ENCODE measurements around the gene HEXIM2. TPM values are rescaled to one million over a fixed set of nuclear protein-coding genes. Genes with fewer than 3 reads are reported as not detected.

Gene HEXIM2
- total RNA-seq, 1 experiment from 2014 or later, result 4.5 TPM

GRCh38 chr17:45143767-45144198 is 17.9 kb upstream of the HEXIM2 start:
- in situ Hi-C loops (cut with HindIII; ENCODE audit: low pct_unique_long_range_greater_than_20kb, low sequenced_read_pairs), result no loop called here
- no peak overlapping the region for H3K4me3 ChIP-seq (ENCODE audit: low read depth in 2 of 2, low read length in 2 of 2)

GRCh38 chr17:45144199-45145034 is 17.3 kb upstream of the HEXIM2 start:
- Histone ChIP-seq H3K4me1 (ENCODE audit: control insufficient read depth, insufficient read depth, low read length) (peaks cover 10% of the 10 kb centered on the region), H3K27ac (ENCODE audit: low read length) (no peak overlapping the region), H3K27me3 (ENCODE audit: control insufficient read depth, insufficient read depth, low read length) (no peaks in the 10 kb centered on the region), H3K9me3 (ENCODE audit: control insufficient read depth, insufficient read depth, low read depth, low read length) (no peaks in the 10 kb centered on the region), H3K4me3 (ENCODE audit: low read depth in 2 of 2, low read length in 2 of 2) (no peak overlapping the region), H3K36me3 (ENCODE audit: control insufficient read depth, insufficient read depth, low read length) (no peaks in the 10 kb centered on the region; the same call in 1 of the 2 replicates)
- POLR2A ChIA-PET, result interaction anchor here (0.5 kb wide), 1 partner anchor 81 kb away, joined by 10 read pairs; no protein-coding TSS in a partner anchor
- in situ Hi-C loops (cut with HindIII; ENCODE audit: low pct_unique_long_range_greater_than_20kb, low sequenced_read_pairs), result no loop called here
- intact Hi-C loops (cut with micrococcal nuclease; ENCODE audit: unreplicated experiment), result no loop called here
- BruUV-seq (replicated peaks), result no TSS peak
- DNase-seq (ENCODE audit: low read depth, low spot score) (no peak), ATAC-seq (no peak)
- CTCF ChIA-PET, result interaction anchor here (1.9 kb wide), 1 partner anchor 9 kb away, joined by 8 read pairs; the partner anchor contains the start of gene ACBD4
- TF ChIP-seq TCF7L2 (IDR thresholded peaks at IDR 0.05; ENCODE audit: low read depth, low read length) (no peak), CTCF (IDR thresholded peaks at IDR 0.05) (no peak), REST (IDR thresholded peaks at IDR 0.05; ENCODE audit: insufficient read depth in 1 of 2, low read depth in 2 of 2, low read length in 1 of 2) (no peak), POLR2AphosphoS5 (IDR thresholded peaks at IDR 0.05; ENCODE audit: low read depth, low read length) (no peak)

More at GRCh38 chr17:45143767-45144198, 17.9 kb upstream of the HEXIM2 start:
- Histone ChIP-seq H3K27ac (ENCODE audit: low read length) (no peak overlapping the region), H3K4me1 (ENCODE audit: control insufficient read depth, insufficient read depth, low read length) (peaks cover 10% of the 10 kb centered on the region), H3K27me3 (ENCODE audit: control insufficient read depth, insufficient read depth, low read length) (no peaks in the 10 kb centered on the region), H3K9me3 (ENCODE audit: control insufficient read depth, insufficient read depth, low read depth, low read length) (no peaks in the 10 kb centered on the region), H3K36me3 (ENCODE audit: control insufficient read depth, insufficient read depth, low read length) (no peaks in the 10 kb centered on the region; the same call in 1 of the 2 replicates)
- TF ChIP-seq TCF7L2 (IDR thresholded peaks at IDR 0.05; ENCODE audit: low read depth, low read length), result no peak
- no peak for TF ChIP-seq SIN3A (IDR thresholded peaks at IDR 0.05; ENCODE audit: borderline replicate concordance, insufficient read depth, low read depth, low read length)
- TF ChIP-seq CTCF (IDR thresholded peaks at IDR 0.05), result no peak
- TF ChIP-seq REST (IDR thresholded peaks at IDR 0.05; ENCODE audit: insufficient read depth in 1 of 2, low read depth in 2 of 2, low read length in 1 of 2), result no peak
- no peak for TF ChIP-seq POLR2AphosphoS5 (IDR thresholded peaks at IDR 0.05; ENCODE audit: low read depth, low read length)
- intact Hi-C loops (cut with micrococcal nuclease; ENCODE audit: unreplicated experiment), result no loop called here
- DNase-seq (ENCODE audit: low read depth, low spot score) (no peak), ATAC-seq (no peak)
- BruUV-seq (replicated peaks), result no TSS peak
- ChIA-PET POLR2A (no interaction called here), CTCF (no interaction called here)
